HepG2 (cell line): Measurements from ENCODE around the gene CNKSR3. TPM values are rescaled to one million over a fixed set of nuclear protein-coding genes. Genes with fewer than 3 reads are reported as not detected.

Experiments
- DBP ChIP-seq: sonication (generic); formaldehyde crosslinking; IDR thresholded peaks from 2 replicates; pipeline ENCODE4 v1.4.0; 2020; ENCODE audit warnings: missing genetic modification reagents; ENCODE audit errors: not compliant biosample characterization
- GTF3A ChIP-seq: sonication (generic); formaldehyde crosslinking; conservative IDR thresholded peaks from 2 replicates; pipeline ENCODE4 v1.4.0; 2020; ENCODE audit warnings: mild to moderate bottlenecking, missing genetic modification reagents
- HINFP ChIP-seq: sonication (generic); formaldehyde crosslinking; IDR thresholded peaks from 2 replicates; pipeline ENCODE4 v1.4.0; 2020; ENCODE audit warnings: low read depth, mild to moderate bottlenecking, missing genetic modification reagents
- PITX1 ChIP-seq: sonication (generic); formaldehyde crosslinking; IDR thresholded peaks from 2 replicates; pipeline ENCODE4 v1.5.1; 2020; ENCODE audit warnings: mild to moderate bottlenecking, missing genetic modification reagents
- POLR2G ChIP-seq: fragments of 200-400 bp; formaldehyde crosslinking; IDR thresholded peaks from 2 replicates; pipeline ENCODE4 v1.6.1; 2018; ENCODE audit warnings: mild to moderate bottlenecking, low read depth, low read length, moderate library complexity
- REL ChIP-seq: sonication (generic); formaldehyde crosslinking; conservative IDR thresholded peaks from 2 replicates; pipeline ENCODE4 v1.8.0; 2022; ENCODE audit warnings: mild to moderate bottlenecking, missing genetic modification reagents, moderate library complexity
- RFXAP ChIP-seq: sonication (generic); formaldehyde crosslinking; IDR thresholded peaks from 2 replicates; pipeline ENCODE4 v1.4.0; 2020; ENCODE audit warnings: missing genetic modification reagents, borderline replicate concordance
- RXRA ChIP-seq: sonication (generic); formaldehyde crosslinking; IDR thresholded peaks from 2 replicates; pipeline ENCODE4 v1.5.1; 2020; ENCODE audit warnings: missing genetic modification reagents
- SKIL ChIP-seq: sonication (generic); formaldehyde crosslinking; IDR thresholded peaks from 2 replicates; pipeline ENCODE4 v1.8.0; 2022; ENCODE audit warnings: missing genetic modification reagents, mild to moderate bottlenecking, moderate library complexity, borderline replicate concordance
- SNAPC5 ChIP-seq: sonication (generic); formaldehyde crosslinking; IDR thresholded peaks from 2 replicates; pipeline ENCODE4 v1.8.1; 2023; ENCODE audit warnings: mild to moderate bottlenecking, missing genetic modification reagents, borderline replicate concordance
- SRF ChIP-seq: IDR thresholded peaks from 2 replicates; pipeline ENCODE4 v1.6.1; 2011; ENCODE audit warnings: mild to moderate bottlenecking, low read depth, low read length, moderate library complexity
- STAT5B ChIP-seq: sonication (generic); formaldehyde crosslinking; IDR thresholded peaks from 2 replicates; pipeline ENCODE4 v1.4.0; 2020; ENCODE audit warnings: missing genetic modification reagents
- SUZ12 ChIP-seq: fragments of 150-350 bp; IDR thresholded peaks from 2 replicates; pipeline ENCODE4 v1.6.1; 2014; ENCODE audit warnings: low read depth, low read length
- TBL1XR1 ChIP-seq: fragments of 150-350 bp; IDR thresholded peaks from 2 replicates; pipeline ENCODE4 v1.6.1; 2014; ENCODE audit warnings: borderline replicate concordance, low read length; ENCODE audit not compliant: partially characterized antibody
- TEAD2 ChIP-seq: sonication (generic); formaldehyde crosslinking; IDR thresholded peaks from 2 replicates; pipeline ENCODE4 v1.9.0; 2021; ENCODE audit warnings: missing genetic modification reagents
- ZBTB20 ChIP-seq: sonication (generic); formaldehyde crosslinking; IDR thresholded peaks from 2 replicates; pipeline ENCODE4 v1.8.1; 2023; ENCODE audit warnings: missing genetic modification reagents, low read depth, mild to moderate bottlenecking, borderline replicate concordance
- ZBTB38 ChIP-seq: sonication (generic); formaldehyde crosslinking; IDR thresholded peaks from 2 replicates; pipeline ENCODE4 v1.5.1; 2020; ENCODE audit warnings: mild to moderate bottlenecking, missing genetic modification reagents
- ZBTB43 ChIP-seq: sonication (generic); formaldehyde crosslinking; conservative IDR thresholded peaks from 2 replicates; pipeline ENCODE4 v1.4.0; 2020; ENCODE audit warnings: missing genetic modification reagents
- ZFP41 ChIP-seq: sonication (generic); formaldehyde crosslinking; IDR thresholded peaks from 2 replicates; pipeline ENCODE4 v1.4.0; 2020; ENCODE audit warnings: mild to moderate bottlenecking, missing genetic modification reagents, borderline replicate concordance
- ZNF205 ChIP-seq: IDR thresholded peaks from 2 replicates; pipeline ENCODE4 v1.6.1; 2018; ENCODE audit warnings: missing biosample characterization, missing genetic modification reagents
- ZNF253 ChIP-seq: sonication (generic); formaldehyde crosslinking; IDR thresholded peaks from 2 replicates; pipeline ENCODE4 v1.8.0; 2022; ENCODE audit warnings: mild to moderate bottlenecking, missing genetic modification reagents, borderline replicate concordance
- ZNF549 ChIP-seq: sonication (generic); formaldehyde crosslinking; IDR thresholded peaks from 2 replicates; pipeline ENCODE4 v1.5.0; 2020; ENCODE audit warnings: missing genetic modification reagents
- ZNF567 ChIP-seq: sonication (generic); formaldehyde crosslinking; IDR thresholded peaks from 2 replicates; pipeline ENCODE4 v1.8.1; 2023; ENCODE audit warnings: mild to moderate bottlenecking, missing genetic modification reagents, borderline replicate concordance
- ZNF790 ChIP-seq: sonication (generic); formaldehyde crosslinking; IDR thresholded peaks from 2 replicates; pipeline ENCODE4 v1.8.0; 2022; ENCODE audit warnings: missing genetic modification reagents, mild to moderate bottlenecking, borderline replicate concordance
- polyA plus RNA-seq, 8 experiments: library from polyadenylated mRNA; depleted of rRNA in 3 of 8; stranded (reverse) in 7 of 8; unstranded in 1 of 8; fragments of >200 nt; fragmentation: Illumina TruSeq in 4 of 8; extraction: Trizol in 4 of 8; gene quantifications; 2 replicates each; pipeline versions ENCODE4 v1.2.1 to v1.2.3, GENCODE V29; 2011 to 2016; ENCODE audit warnings: low read depth in 4 of 8, missing spikeins in 1 of 8, mixed read lengths in 1 of 8; ENCODE audit not compliant: insufficient read depth in 1 of 8
- total RNA-seq, 5 experiments: library from RNA; depleted of rRNA; stranded (reverse); fragments of >200 nt; fragmentation: Illumina TruSeq; extraction: Trizol; gene quantifications; 2 replicates each; pipeline ENCODE4 v1.2.3, GENCODE V29; 2016; ENCODE audit warnings: low read depth in 1 of 5

CNKSR3 gene
- total and polyA plus RNA-seq, 2 of the 13 experiments (the other 11 are each of a cell fraction or from before 2014, with no cell fraction given) = 9.2 to 38.6 TPM

GRCh38 chr6:154509421-154510143 is 903 bp downstream of the CNKSR3 start (continued):
- TF ChIP-seq HINFP (CRISPR knock-in tag) (0 out of 2 replicates have a peak, but pooled peaks have one; percentile 14), TEAD2 (CRISPR knock-in tag) (peak; percentile 26; the same call in 1 of the 2 replicates), RFXAP (peak; percentile 46; the same call in 1 of the 2 replicates), TBL1XR1 (no peak), ZBTB43 (CRISPR knock-in tag) (no peak), ZNF549 (CRISPR knock-in tag) (0 out of 2 replicates have a peak, but pooled peaks have one; percentile 31), ZFP41 (CRISPR knock-in tag) (peak; percentile 44; the same call in 1 of the 2 replicates), ZBTB20 (no peak), ZNF790 (CRISPR knock-in tag) (peak; percentile 93), DBP (CRISPR knock-in tag) (no peak), ZBTB38 (CRISPR knock-in tag) (no peak; the same call in 1 of the 2 replicates), SRF (no peak), SUZ12 (no peak), SKIL (CRISPR knock-in tag) (peak; percentile 2; the same call in 1 of the 2 replicates), ZNF205 (CRISPR knock-in tag) (0 out of 2 replicates have a peak, but pooled peaks have one; percentile 29), PITX1 (CRISPR knock-in tag) (peak; percentile 27; the same call in 1 of the 2 replicates), SNAPC5 (CRISPR knock-in tag) (0 out of 2 replicates have a peak, but pooled peaks have one; percentile 3), STAT5B (CRISPR knock-in tag) (no peak), POLR2G (peak; percentile 45; the same call in 1 of the 2 replicates), GTF3A (CRISPR knock-in tag) (no peak), RXRA (CRISPR knock-in tag) (no peak), REL (CRISPR knock-in tag) (no peak; the same call in 1 of the 2 replicates), ZNF253 (CRISPR knock-in tag) (peak; percentile 72; the same call in 1 of the 2 replicates), ZNF567 (no peak)
